GM12873 (cell line): ENCODE results near the gene LST1.

Source experiments
- TF ChIP-seq, protein P1 (sequence below): IDR thresholded peaks from 2 replicates; pipeline ENCODE4 v1.5.1; 2012; ENCODE audit warnings: low read depth, mild to moderate bottlenecking, moderate library complexity, low read length, control low read depth; ENCODE audit not compliant: insufficient read depth; ENCODE audit errors: missing control alignments

Gene LST1

GRCh38 chr6:31619805-31620585 is 33.9 kb downstream of the LST1 start:
- TF ChIP-seq, protein P1, sequence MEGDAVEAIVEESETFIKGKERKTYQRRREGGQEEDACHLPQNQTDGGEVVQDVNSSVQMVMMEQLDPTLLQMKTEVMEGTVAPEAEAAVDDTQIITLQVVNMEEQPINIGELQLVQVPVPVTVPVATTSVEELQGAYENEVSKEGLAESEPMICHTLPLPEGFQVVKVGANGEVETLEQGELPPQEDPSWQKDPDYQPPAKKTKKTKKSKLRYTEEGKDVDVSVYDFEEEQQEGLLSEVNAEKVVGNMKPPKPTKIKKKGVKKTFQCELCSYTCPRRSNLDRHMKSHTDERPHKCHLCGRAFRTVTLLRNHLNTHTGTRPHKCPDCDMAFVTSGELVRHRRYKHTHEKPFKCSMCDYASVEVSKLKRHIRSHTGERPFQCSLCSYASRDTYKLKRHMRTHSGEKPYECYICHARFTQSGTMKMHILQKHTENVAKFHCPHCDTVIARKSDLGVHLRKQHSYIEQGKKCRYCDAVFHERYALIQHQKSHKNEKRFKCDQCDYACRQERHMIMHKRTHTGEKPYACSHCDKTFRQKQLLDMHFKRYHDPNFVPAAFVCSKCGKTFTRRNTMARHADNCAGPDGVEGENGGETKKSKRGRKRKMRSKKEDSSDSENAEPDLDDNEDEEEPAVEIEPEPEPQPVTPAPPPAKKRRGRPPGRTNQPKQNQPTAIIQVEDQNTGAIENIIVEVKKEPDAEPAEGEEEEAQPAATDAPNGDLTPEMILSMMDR, result no peak

DNA sequence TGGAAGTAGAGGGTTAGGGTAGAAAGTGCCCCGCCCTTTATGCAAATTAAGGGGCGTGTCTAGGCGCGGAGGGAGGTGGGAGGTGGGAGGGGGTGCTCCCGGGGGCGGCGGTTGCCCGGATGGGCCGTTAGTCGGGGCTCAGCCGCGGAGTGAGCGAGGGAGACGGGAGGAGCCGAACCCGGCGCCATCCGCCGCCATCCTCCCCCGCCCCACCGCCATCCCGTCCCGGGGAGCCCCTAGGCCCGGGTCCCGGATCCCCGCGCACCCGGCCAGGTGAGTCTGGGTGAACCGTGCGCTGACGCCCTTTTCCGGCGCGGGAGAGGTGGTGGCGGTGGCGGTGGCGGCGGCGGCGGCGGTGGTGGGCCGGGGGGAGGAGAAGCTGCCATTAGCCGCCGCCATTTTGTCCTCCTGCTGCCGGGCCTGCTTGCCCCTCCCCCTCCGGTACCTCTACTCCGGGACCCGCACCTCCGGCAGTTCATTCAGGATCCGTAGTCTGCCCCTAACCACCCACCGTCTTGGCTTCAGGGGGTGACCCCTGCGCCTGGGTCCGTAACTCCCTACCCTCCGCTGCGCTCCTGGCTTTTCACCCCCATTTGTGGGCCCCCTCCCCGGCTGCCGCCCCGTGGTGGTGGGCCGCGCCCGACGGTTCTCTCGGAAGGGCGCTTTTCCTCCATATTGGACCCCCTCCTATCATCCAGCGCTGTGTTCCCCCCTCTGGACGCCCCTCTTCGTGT is 34.7 kb downstream of the LST1 start, which contains the start of gene PRRC2A:
TSS of gene PRRC2A (plus strand) at position 130 of the 734 bp plus-strand sequence. CDS start 2,075 bp downstream, outside the sequence.
- TF ChIP-seq, protein P1, result no peak

GRCh38 chr6:31621320-31621939 is 35.4 kb downstream of the LST1 start:
- TF ChIP-seq, protein P1, result no peak

GRCh38 chr6:31621991-31622390 is 35.9 kb downstream of the LST1 start:
- TF ChIP-seq, protein P1, result no peak

GRCh38 chr6:31622684-31623091 is 36.6 kb downstream of the LST1 start:
- TF ChIP-seq, protein P1, result no peak

- TF ChIP-seq, protein P1, result no peak
These were observed 38.0 kb downstream of the LST1 start for GRCh38 chr6:31624070-31624469.

DNA sequence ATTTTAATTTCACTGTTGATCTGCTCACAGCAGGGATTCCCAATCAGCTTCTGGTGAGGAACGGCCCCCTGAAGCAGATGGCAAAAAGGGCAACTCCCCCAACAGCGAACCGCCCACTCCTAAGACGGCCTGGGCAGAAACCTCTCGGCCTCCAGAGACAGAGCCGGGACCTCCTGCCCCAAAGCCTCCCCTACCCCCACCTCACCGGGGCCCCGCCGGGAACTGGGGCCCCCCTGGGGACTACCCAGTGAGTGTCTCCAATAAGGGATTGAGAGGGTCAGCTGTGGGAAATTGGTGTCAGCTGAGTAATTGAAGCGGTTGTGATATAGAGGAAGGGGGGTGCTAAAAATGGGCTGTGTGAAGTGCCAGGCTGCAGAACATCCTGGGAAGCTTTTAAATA is 40.9 kb downstream of the LST1 start:
- TF ChIP-seq, protein P1, result no peak
